HEK293 (cell line): ENCODE data around the gene TANK.

Source experiments
- CTCF ChIP-seq: fragments of 450-650 bp; formaldehyde crosslinking; IDR thresholded peaks from 2 replicates; pipeline ENCODE4 v1.5.1; 2016; ENCODE audit warnings: missing biosample characterization, missing genetic modification characterization
- KLF9 ChIP-seq: fragments of 450-650 bp; formaldehyde crosslinking; IDR thresholded peaks from 2 replicates; pipeline ENCODE4 v1.5.1; 2016; ENCODE audit warnings: missing biosample characterization, missing genetic modification characterization, low read depth
- PBX3 ChIP-seq: sonication (generic); formaldehyde crosslinking; IDR thresholded peaks from 2 replicates; pipeline ENCODE4 v1.8.1; 2022; ENCODE audit warnings: mild to moderate bottlenecking, moderate library complexity, missing genetic modification reagents
- REST ChIP-seq: fragments of 450-650 bp; formaldehyde crosslinking; IDR thresholded peaks from 2 replicates; pipeline ENCODE4 v1.5.1; 2016; ENCODE audit warnings: missing biosample characterization, missing genetic modification characterization
- SETDB1 ChIP-seq: IDR thresholded peaks from one replicate; pipeline ENCODE4 v1.6.1; 2017; ENCODE audit warnings: mild to moderate bottlenecking, low read length, moderate library complexity, mixed read lengths; ENCODE audit not compliant: insufficient read length
- ZBTB17 ChIP-seq: fragments of 450-650 bp; formaldehyde crosslinking; IDR thresholded peaks from 2 replicates; pipeline ENCODE4 v1.5.1; 2016; ENCODE audit warnings: missing biosample characterization, missing genetic modification characterization
- ZNF10 ChIP-seq: fragments of 450-650 bp; formaldehyde crosslinking; IDR thresholded peaks from 2 replicates; pipeline ENCODE4 v1.5.1; 2017; ENCODE audit warnings: missing biosample characterization, missing genetic modification characterization
- ZNF16 ChIP-seq: fragments of 450-650 bp; formaldehyde crosslinking; IDR thresholded peaks from 2 replicates; pipeline ENCODE4 v1.5.1; 2016; ENCODE audit warnings: low read depth, missing biosample characterization, missing genetic modification characterization
- ZNF501 ChIP-seq: fragments of 450-650 bp; formaldehyde crosslinking; IDR thresholded peaks from 2 replicates; pipeline ENCODE4 v1.5.1; 2016; ENCODE audit warnings: missing biosample characterization, missing genetic modification characterization

GRCh38 chr2:161113693-161114575, 46.3 kb upstream of the TANK start:
- TF ChIP-seq CTCF (no peak), KLF9 (tag by site-specific recombination) (no peak), ZBTB17 (tag by site-specific recombination) (no peak), ZNF501 (tag by site-specific recombination) (no peak), ZNF16 (tag by site-specific recombination) (no peak), PBX3 (no peak), ZNF10 (tag by site-specific recombination) (no peak), REST (tag by site-specific recombination) (no peak), SETDB1 (no peak)
